Left cardiac atrium (tissue), 4 donors: Measurements from ENCODE around the gene USP10. TPM values are rescaled to one million over a fixed set of nuclear protein-coding genes. Genes with fewer than 3 reads are reported as not detected.

ENCODE experiments used
- ATAC-seq, 2 donors: fragments of 200-7000 bp; cut with Tn5 transposase; one replicate each; pipeline ENCODE4 v1.9.1; 2020; ENCODE audit warnings: mild to moderate bottlenecking in 2 of 2, moderate library complexity in 2 of 2
- DNase-seq: peaks from one replicate; pipeline ENCODE4 v3.0.0-alpha.2; 2020
- intact Hi-C, 2 donors: fragments of 100-400 bp; cut with DNase I; formaldehyde crosslinking; loops; one replicate each; pipeline versions ENCODE4 v1.14.1 to v1.15.1; 2022 to 2023
- long read RNA-seq: library from polyadenylated mRNA; unstranded; transcript quantifications from one replicate; pipeline ENCODE4 v2.0.0, GENCODE V29; 2021
- total RNA-seq, 2 donors: library from RNA; stranded (reverse); fragmentation: NEBNext Ultra II Directional; extraction: Animal tissue kit (Norgen Biotek cat#: 25700); gene quantifications; one replicate each; pipeline ENCODE4 v1.2.1, GENCODE V29; 2021
- donor health status: DM: no; HTN: yes; CAD: no.
- donor health status: DM: no; HTN: yes; CAD: no; lungs with severe emphysema.
- donor health status: DM: yes; HTN: yes; CAD: no.
- donor health status: Dilated cardiomyopathy.

Gene USP10
- total RNA-seq = 10 to 100 TPM; 66.7 to 70.7 TPM
- long read RNA-seq, transcript USP10-201 (14 exons, 3,009 nt) = major isoform, 48 of 95 reads
- long read RNA-seq, partial matches to known transcripts = 28 of 95 reads
- long read RNA-seq, other reads (novel, unspliced or antisense) = 15 of 95 reads

GRCh38 chr16:84699712-84700445 lies at the start of gene USP10:
Gene USP10 (plus strand): TSS chr16:84700000. CDS start chr16:84700091, 91 bp downstream.
- intact Hi-C loops = no loop called here
- ATAC-seq (peak; percentile 93 to 97), DNase-seq (peak; percentile 80)

GRCh38 chr16:84650062-84650991 lies 49.5 kb upstream of the USP10 start:
- intact Hi-C loops = no loop called here
- no peak for ATAC-seq
- no peak for DNase-seq

- ATAC-seq = no peak
- intact Hi-C loops = no loop called here
- DNase-seq = no peak
Observed at GRCh38 chr16:84652566-84652965, 47.2 kb upstream of the USP10 start.

- intact Hi-C loops = no loop called here
- ATAC-seq (no peak), DNase-seq (no peak)
Observed at GRCh38 chr16:84654238-84654637, 45.6 kb upstream of the USP10 start.

- DNase-seq (no peak), ATAC-seq (peak in 1 of 2 donors; percentile 66)
- intact Hi-C loops = no loop called here
Observed at GRCh38 chr16:84654998-84655397, 44.8 kb upstream of the USP10 start.

- DNase-seq (no peak), ATAC-seq (no peak)
- intact Hi-C loops = no loop called here
Observed at GRCh38 chr16:84656649-84657048, 43.2 kb upstream of the USP10 start.

- intact Hi-C loops = no loop called here
- ATAC-seq (no peak), DNase-seq (no peak)
Observed at GRCh38 chr16:84657229-84657837, 42.5 kb upstream of the USP10 start.

GRCh38 chr16:84658690-84659089 lies 41.1 kb upstream of the USP10 start:
- ATAC-seq = no peak
- DNase-seq = no peak
- intact Hi-C loops = no loop called here

- no peak for ATAC-seq
- intact Hi-C loops = no loop called here
- DNase-seq = no peak
Observed at GRCh38 chr16:84659656-84660300, 40.0 kb upstream of the USP10 start.

- ATAC-seq = no peak
- intact Hi-C loops = no loop called here
- DNase-seq = no peak
Observed at GRCh38 chr16:84660973-84661372, 38.8 kb upstream of the USP10 start.

- intact Hi-C loops = no loop called here
- no peak for DNase-seq
- ATAC-seq = no peak
Observed at GRCh38 chr16:84661418-84662060, 38.3 kb upstream of the USP10 start.

GRCh38 chr16:84662471-84662870 lies 37.3 kb upstream of the USP10 start:
- DNase-seq (no peak), ATAC-seq (no peak)
- intact Hi-C loops = no loop called here

GRCh38 chr16:84663433-84664101 lies 36.2 kb upstream of the USP10 start:
- intact Hi-C loops = no loop called here
- DNase-seq (no peak), ATAC-seq (no peak)

- intact Hi-C loops = no loop called here
- DNase-seq (no peak), ATAC-seq (no peak)
Observed at GRCh38 chr16:84665359-84665758, 34.4 kb upstream of the USP10 start.

GRCh38 chr16:84665843-84666242 lies 34.0 kb upstream of the USP10 start:
- DNase-seq (no peak), ATAC-seq (no peak)
- intact Hi-C loops = no loop called here

GRCh38 chr16:84667600-84668309 lies 32.0 kb upstream of the USP10 start:
- intact Hi-C loops = no loop called here
- ATAC-seq (no peak), DNase-seq (no peak)

- intact Hi-C loops = loop anchor here (5.0 kb wide), 2 partner anchors 57 to 302 kb away; no protein-coding TSS in a partner anchor
- no peak for DNase-seq
- no peak for ATAC-seq
Observed at GRCh38 chr16:84670063-84670462, 29.7 kb upstream of the USP10 start.
